ENCODE measurements around the gene JAML.

The JAML gene

DNA sequence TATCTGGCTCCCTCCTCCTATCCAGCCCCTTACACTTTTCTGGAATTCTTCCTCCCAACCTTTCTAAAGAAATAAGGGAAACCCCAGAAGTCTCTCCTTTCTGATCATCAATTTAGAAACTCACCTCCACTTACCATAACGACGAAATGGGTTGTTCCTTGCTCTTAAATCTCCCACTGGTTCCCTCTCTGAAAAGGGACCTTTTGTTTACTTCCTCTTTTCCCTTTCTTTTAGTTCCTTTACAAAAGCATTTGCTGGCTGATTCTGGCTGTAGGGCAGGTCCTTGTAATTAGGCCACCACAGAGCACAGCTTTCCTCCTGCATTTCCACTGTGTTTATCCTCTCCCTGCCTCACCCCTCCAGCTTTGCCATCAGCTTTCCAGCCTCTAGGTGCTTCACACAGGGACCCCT, 12.0 kb downstream of the JAML start:
- DNase-seq (ENCODE audit: insufficient read length, low spot score) = no peak
- no peak for TF ChIP-seq CTCF (IDR thresholded peaks at IDR 0.05; ENCODE audit: insufficient read depth, missing control alignments)
- no peak for FAIRE-seq

GRCh38 chr11:118212131-118212725, 12.6 kb downstream of the JAML start:
- TF ChIP-seq CTCF (IDR thresholded peaks at IDR 0.05; ENCODE audit: insufficient read depth, missing control alignments) = no peak
- FAIRE-seq (no peak), DNase-seq (ENCODE audit: insufficient read length, low spot score) (no peak)

DNA sequence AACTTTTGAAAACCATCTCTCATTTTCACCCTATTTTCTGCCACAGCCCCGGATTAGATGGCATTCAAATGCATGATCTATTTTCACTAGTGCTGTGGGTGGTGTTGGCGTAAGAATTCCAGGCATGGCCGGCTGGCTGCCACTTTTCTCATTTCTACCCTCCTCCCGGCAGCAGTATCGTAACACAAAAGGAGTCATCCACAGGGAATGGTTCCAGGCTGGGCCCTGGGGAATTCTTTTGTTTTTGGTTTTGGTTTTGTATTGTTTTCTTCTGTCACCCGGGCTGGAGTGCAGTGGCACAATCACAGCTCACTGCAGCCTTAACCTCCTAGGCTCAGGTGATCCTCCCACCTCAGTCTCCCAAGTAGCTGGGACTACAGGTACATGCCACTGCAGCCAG, 13.8 kb downstream of the JAML start:
- FAIRE-seq = no peak

GRCh38 chr11:118210323-118210722, 14.5 kb downstream of the JAML start:
- no peak for TF ChIP-seq CTCF (IDR thresholded peaks at IDR 0.05; ENCODE audit: insufficient read depth, missing control alignments)
- no peak for DNase-seq (ENCODE audit: insufficient read length, low spot score)
- no peak for FAIRE-seq

More for the DNA sequence above, 13.8 kb downstream of the JAML start:
- DNase-seq (ENCODE audit: insufficient read length, low spot score) = no peak
- TF ChIP-seq CTCF (IDR thresholded peaks at IDR 0.05; ENCODE audit: insufficient read depth, missing control alignments) = no peak

- FAIRE-seq = no peak
- no peak for DNase-seq (ENCODE audit: insufficient read length, low spot score)
- TF ChIP-seq CTCF (IDR thresholded peaks at IDR 0.05; ENCODE audit: insufficient read depth, missing control alignments) = no peak
These were observed 15.8 kb downstream of the JAML start for GRCh38 chr11:118209033-118209432.

GRCh38 chr11:118207079-118207478, 17.7 kb downstream of the JAML start:
- no peak for DNase-seq (ENCODE audit: insufficient read length, low spot score)
- TF ChIP-seq CTCF (IDR thresholded peaks at IDR 0.05; ENCODE audit: insufficient read depth, missing control alignments) = no peak
- no peak for FAIRE-seq

DNA sequence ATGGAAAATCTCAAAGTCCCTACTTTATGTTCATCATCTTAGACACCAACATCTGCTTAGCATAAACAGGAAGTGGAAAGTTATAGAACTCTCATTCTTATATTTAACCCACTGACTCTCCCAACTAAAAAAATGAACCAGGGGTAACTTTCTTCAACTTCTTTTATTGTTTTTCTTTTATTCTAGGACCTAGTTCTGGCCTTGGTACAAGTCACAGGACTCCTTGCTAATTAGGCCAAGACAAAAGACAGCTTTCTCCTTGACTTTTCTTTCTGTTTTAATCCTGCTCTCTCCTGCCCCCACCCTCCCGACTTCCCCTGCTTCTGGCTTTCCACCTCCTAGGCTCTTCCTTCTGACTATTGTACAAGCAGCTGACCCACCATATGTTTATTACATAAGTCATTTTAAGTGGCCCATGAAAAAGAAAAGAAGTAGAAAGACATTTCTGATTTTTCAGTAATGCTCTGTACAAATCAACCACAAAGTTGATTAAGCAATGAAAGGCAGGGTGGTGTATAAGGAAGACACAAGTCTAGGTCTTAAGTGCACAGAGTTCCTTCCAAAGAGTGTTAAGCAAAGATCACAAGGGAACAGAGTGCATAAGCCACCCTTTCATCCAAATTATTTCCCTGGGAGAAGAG, 18.3 kb downstream of the JAML start:
- TF ChIP-seq CTCF (IDR thresholded peaks at IDR 0.05; ENCODE audit: insufficient read depth, missing control alignments) = no peak
- DNase-seq (ENCODE audit: insufficient read length, low spot score) = no peak
- FAIRE-seq = no peak
